Epithelial cell of esophagus (primary cell): ENCODE data around the gene LRP1.

ENCODE experiments used
- DNase-seq: peaks from one replicate; pipeline ENCODE4 v3.0.0; 2010; ENCODE audit warnings: low read depth
- H3K4me3 ChIP-seq: 2 replicates; pipeline ENCODE4 v1.5.1; 2011; ENCODE audit warnings: mild to moderate bottlenecking, low read length, control low read depth
- CTCF ChIP-seq: IDR thresholded peaks from 2 replicates; pipeline ENCODE4 v1.5.1; 2011; ENCODE audit warnings: low read depth, mild to moderate bottlenecking, low read length, control low read depth, inconsistent platforms; ENCODE audit not compliant: insufficient read depth; ENCODE audit errors: missing control alignments

The LRP1 gene

GRCh38 chr12:57164454-57164853 is 36.2 kb downstream of the LRP1 start:
- TF ChIP-seq CTCF = no peak
- H3K4me3 ChIP-seq = no peak overlapping the region
- no peak for DNase-seq

GRCh38 chr12:57164966-57165625 is 36.8 kb downstream of the LRP1 start:
- no peak for DNase-seq
- no peak overlapping the region for H3K4me3 ChIP-seq
- no peak for TF ChIP-seq CTCF

- no peak overlapping the region for H3K4me3 ChIP-seq
These were observed 37.5 kb downstream of the LRP1 start for GRCh38 chr12:57165741-57166140.

GRCh38 chr12:57166971-57167371 is 38.7 kb downstream of the LRP1 start:
- no peak overlapping the region for H3K4me3 ChIP-seq
- peak; percentile 99 for DNase-seq
- no peak for TF ChIP-seq CTCF

More at GRCh38 chr12:57165741-57166140, 37.5 kb downstream of the LRP1 start:
- DNase-seq = peak; percentile 92
- no peak for TF ChIP-seq CTCF

- no peak for TF ChIP-seq CTCF
- no peak overlapping the region for H3K4me3 ChIP-seq
- no peak for DNase-seq
These were observed 39.8 kb downstream of the LRP1 start for GRCh38 chr12:57168058-57168457.

GRCh38 chr12:57169046-57169795 is 40.9 kb downstream of the LRP1 start:
- TF ChIP-seq CTCF = no peak
- H3K4me3 ChIP-seq = no peak overlapping the region
- DNase-seq = no peak
